K562 (cell line): ENCODE measurements around the gene PIK3CG. TPM values are rescaled to one million over a fixed set of nuclear protein-coding genes. Genes with fewer than 3 reads are reported as not detected.

Source experiments
- AFF4 ChIP-seq: sonication (generic); formaldehyde crosslinking; IDR thresholded peaks from 2 replicates; pipeline ENCODE4 v1.8.0; 2023; ENCODE audit warnings: mild to moderate bottlenecking, missing genetic modification reagents
- IRF9 ChIP-seq: fragments of 450-650 bp; IDR thresholded peaks from 2 replicates; pipeline ENCODE4 v1.6.1; 2016; ENCODE audit warnings: missing biosample characterization, missing genetic modification characterization
- KLF1 ChIP-seq: fragments of 450-650 bp; IDR thresholded peaks from 2 replicates; pipeline ENCODE4 v1.6.1; 2016; ENCODE audit warnings: missing genetic modification characterization, missing compliant biosample characterization
- KLF10 ChIP-seq: fragments of 250-450 bp; sonication (Bioruptor Pico); IDR thresholded peaks from 2 replicates; pipeline ENCODE4 v1.6.1; 2021; ENCODE audit warnings: matching md5 sums
- MCM5 ChIP-seq: fragments of 450-650 bp; IDR thresholded peaks from 2 replicates; pipeline ENCODE4 v1.6.1; 2016; ENCODE audit warnings: low read depth
- MYNN ChIP-seq, 2 experiments: sonication (generic); formaldehyde crosslinking in 1 of 2; IDR thresholded peaks; 2 replicates each; pipeline versions ENCODE4 v1.5.0 to v1.6.1; 2016 to 2020; ENCODE audit warnings: antibody characterized with exemption in 1 of 2, missing genetic modification reagents in 1 of 2
- PREB ChIP-seq: sonication (generic); formaldehyde crosslinking; IDR thresholded peaks from 2 replicates; pipeline ENCODE4 v1.8.1; 2023; ENCODE audit warnings: mild to moderate bottlenecking, missing genetic modification reagents
- THAP12 ChIP-seq: fragments of 250-450 bp; sonication (Bioruptor Pico); IDR thresholded peaks from 2 replicates; pipeline ENCODE4 v1.9.0; 2021; ENCODE audit warnings: mild to moderate bottlenecking, inconsistent platforms
- ZNF274 ChIP-seq: IDR thresholded peaks from 2 replicates; pipeline ENCODE4 v1.6.1; 2011; ENCODE audit warnings: low read depth, mild to moderate bottlenecking, low read length, moderate library complexity, borderline replicate concordance
- ZNF512 ChIP-seq: IDR thresholded peaks from 2 replicates; pipeline ENCODE4 v1.6.1; 2016; ENCODE audit warnings: missing genetic modification characterization, missing compliant biosample characterization
- polyA plus RNA-seq, 8 experiments: library from polyadenylated mRNA; depleted of rRNA in 4 of 8; stranded (reverse) in 5 of 8; unstranded in 3 of 8; fragments of >200 nt; fragmentation: Nextera tagmentation in 2 of 8; fragmentation: Illumina TruSeq in 1 of 8; extraction: Ambion mirVana in 2 of 8; extraction: Trizol in 1 of 8; gene quantifications; 2 replicates each; pipeline versions ENCODE4 v1.2.1 to v1.2.3, GENCODE V29; 2011 to 2014; ENCODE audit warnings: inconsistent platforms in 1 of 8, missing spikeins in 1 of 8
- total RNA-seq, 7 experiments: library from RNA; depleted of rRNA in 6 of 7; stranded (reverse); fragments of >200 nt in 6 of 7; fragmentation: Illumina TruSeq in 2 of 7; extraction: Trizol in 2 of 7; gene quantifications; 2 replicates each; pipeline versions ENCODE4 v1.2.1 to v1.2.3, GENCODE V29; 2011 to 2021; ENCODE audit warnings: low replicate concordance in 1 of 7

The PIK3CG gene
- total and polyA plus RNA-seq, 9 of the 15 experiments (the other 6 are each of a cell fraction or from before 2014, with no cell fraction given): 5.3 to 42.5 (median 29.0) TPM

GRCh38 chr7:106952001-106952657 lies 87.0 kb downstream of the PIK3CG start (continued):
- TF ChIP-seq ZNF274 (0 out of 2 replicates have a peak, but pooled peaks have one; percentile 18), KLF10 (CRISPR knock-in tag) (no peak), KLF1 (tag) (no peak), PREB (peak; percentile 78; the same call in 1 of the 2 replicates), THAP12 (CRISPR knock-in tag) (0 out of 2 replicates have a peak, but pooled peaks have one; percentile 9), AFF4 (CRISPR knock-in tag) (peak; percentile 37; the same call in 1 of the 2 replicates), MYNN (IDR thresholded peaks at IDR 0.05) (no peak), MYNN (CRISPR knock-in tag; IDR thresholded peaks at IDR 0.05) (no peak), ZNF512 (0 out of 2 replicates have a peak, but pooled peaks have one; percentile 22), MCM5 (no peak), IRF9 (0 out of 2 replicates have a peak, but pooled peaks have one; percentile 17)
